Stimulated activated CD4-positive, alpha-beta T cell treated with anti-CD3 and anti-CD28 coated beads, Interleukin-1b, Interleukin-23, amount 100 ng/mL, for 48 hours (primary cell): ENCODE data around the gene BRSK2.
"Not testable (repeated sequence)": the region's sequence is repeated elsewhere in the genome, so short reads cannot be mapped to it uniquely, and the experiment has no call there.

Experiments
- DNase-seq: peaks from one replicate; pipeline ENCODE4 v3.0.0-alpha.2; 2020

Gene BRSK2

DNA sequence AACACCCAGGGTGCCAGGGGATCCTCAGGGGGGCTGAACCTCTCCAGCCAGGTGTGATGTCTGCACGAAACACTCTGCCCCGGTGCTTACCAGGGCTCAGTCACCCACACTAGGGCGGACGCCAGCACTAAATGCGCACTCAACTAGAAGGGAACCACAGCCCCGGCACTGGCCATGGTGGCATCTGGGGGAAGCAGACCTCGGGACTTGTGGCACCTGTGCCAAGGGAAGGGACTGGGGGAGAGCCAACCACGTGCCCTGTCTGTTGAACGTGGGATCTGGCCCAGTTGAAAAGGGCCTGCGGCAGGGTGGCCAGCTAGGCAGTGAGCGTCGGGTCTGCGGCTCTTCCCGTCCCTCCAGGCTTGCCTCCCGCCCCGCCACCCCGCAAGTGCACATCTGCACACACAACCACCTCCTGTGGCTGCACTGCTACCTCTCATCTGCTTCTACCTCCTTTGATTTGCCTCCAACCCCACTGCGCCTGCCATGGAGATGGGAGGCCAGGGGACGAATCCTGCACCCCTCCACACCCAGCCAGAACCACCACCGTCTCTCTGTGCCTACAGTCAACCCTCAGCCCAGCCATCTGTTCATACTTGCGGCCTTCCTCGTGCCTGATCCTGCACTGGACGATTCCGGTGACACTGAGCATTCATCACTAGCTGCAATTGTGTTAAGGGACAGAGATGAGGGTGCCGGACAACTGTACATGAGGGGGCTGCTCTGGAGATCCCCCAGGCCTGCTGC, 111.9 kb downstream of the BRSK2 start:
- DNase-seq, result no peak

DNA sequence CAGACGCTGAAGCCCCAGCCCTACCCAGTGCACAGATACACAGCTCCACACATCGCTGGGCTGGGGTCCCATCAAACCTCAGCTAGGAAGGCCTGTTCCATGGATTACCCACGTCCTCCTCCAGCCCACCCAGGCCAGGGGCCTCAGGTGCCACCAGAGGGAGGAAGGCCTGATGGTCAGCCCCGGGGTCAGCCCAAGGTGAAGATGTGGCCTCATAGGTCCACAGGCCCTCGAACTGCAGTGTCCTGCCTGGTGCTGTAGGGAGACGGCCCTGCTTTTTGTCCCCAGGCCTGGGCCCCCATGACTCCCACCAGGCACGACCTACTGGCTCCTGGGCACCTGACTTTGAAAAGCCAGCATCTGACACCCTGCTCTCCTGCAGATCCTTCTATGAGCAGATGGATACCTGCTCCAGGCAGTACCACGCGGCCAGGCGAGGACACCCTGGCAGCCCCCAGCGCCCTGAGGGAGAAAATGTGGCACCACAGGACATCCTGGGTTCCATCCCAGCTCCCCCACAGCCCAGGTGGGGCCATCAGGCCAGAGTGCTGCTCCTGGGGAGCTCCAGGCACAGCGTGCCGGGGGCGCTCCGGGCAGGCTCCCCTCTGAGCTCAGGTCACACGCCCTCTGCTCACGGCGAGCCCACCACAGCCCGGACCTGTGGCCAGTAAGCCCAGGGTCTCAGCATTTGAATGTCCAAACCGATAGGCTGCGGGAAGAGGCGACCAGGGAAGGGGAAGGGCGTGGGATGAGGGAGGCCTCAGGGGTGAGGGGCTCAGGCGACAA, 112.6 kb downstream of the BRSK2 start:
- DNase-seq, result no peak

DNA sequence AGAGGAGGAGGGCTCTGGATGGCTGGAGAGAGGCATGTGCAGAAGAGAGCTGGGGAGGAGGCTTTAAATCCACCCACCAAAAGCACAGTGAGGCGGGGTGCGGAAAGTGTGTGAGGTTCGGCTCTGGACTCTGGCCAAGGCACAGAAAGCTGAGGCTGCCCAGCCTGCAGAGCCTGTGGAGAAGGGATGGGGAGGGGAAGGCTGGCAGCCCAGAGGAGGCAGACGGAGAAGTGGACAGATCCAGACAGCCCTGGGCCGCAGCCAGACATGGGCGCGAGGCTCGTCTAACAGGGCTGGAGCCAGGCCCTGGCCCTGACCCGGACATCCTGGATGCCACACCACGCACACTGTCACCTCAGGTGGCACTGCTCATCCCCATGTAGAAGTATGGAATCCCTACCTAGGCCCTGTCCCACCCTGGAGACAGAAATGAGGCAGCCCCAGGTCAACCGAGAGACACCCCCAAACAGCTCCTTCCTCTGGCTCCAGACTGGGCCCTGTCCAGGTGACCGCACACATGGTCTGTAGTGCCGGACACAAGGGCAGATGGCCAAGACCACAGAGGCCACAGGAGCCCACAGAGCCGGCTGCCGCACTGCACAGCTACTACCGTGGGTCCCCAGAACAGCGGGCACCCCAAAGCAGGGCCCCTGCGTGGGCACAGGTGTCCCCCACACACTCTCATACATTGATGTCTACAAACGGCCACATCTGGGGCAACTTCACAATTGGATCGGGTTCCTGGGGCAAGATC, 113.4 kb downstream of the BRSK2 start:
- no peak for DNase-seq

DNA sequence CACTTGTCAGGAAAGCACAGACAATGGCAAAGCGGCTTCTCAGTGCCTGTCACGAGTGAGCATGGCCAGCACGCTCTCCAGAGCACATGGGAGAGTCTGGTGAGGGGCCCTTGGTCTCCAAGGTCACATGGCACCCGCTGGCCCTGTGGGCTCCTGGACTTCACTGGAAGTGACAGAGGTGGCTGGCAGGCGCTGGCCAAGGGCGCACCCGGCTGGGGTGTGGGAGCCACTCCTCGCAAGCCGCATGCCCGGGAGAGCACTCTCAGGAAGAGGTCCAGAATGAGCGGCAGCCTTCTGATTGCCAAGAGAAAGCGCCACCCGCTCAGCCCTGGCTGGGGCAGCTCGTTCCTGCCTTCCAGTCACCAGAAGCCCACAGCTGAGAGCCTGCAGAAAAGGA, 114.0 kb downstream of the BRSK2 start:
- DNase-seq, result no peak

DNA sequence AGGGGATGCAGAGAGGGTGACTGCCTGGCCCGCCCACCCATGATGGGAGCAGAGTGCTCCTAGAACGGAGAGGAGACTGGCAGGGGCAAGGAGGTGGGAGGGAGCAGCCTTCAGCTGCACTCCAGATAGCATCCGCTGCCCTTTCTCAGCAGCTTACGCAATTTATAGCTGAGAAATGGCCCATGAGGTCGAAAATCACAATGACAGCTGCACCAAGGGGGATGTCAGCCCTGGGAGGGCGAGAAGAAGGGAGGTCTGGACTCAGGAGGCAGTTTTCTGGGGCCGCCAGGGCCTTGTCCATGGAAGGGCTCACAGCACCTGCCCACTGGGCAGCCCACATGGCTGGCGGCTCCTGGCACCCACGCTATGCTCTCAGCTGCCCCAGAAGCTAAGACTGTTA, 114.4 kb downstream of the BRSK2 start:
- no peak for DNase-seq

DNA sequence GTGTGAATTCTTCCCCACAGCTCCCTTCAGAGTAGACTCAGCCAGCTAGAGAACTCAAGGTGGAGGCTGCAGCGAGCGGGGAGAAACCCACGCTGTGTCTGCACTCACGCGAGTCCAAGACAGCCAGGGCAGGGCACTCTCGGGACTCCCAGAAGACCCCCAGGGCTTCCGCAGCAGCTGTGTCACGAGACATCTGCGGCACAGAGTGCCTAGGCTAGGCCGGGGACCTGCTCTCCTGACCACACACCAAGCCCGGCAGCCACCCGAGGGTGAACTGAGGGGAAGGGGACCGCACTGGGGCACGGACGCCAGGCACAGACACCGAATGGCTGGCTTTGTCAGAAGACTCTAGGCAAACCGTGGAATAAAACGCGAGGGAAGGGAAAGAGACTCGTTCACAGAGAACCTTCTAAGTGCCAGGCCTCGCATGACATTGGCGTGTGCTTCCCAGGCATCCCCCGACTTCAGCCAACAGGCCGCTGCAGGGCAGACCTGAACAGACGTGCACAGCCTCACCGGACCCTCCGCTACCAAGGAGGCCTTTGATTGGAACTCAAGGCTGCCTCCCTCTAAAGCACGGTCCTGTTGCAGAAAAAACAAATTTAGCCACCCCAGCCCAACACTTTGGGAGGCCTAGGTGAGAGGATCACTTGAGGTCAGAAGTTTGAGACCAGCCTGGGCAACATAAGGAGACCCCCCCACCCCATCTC, 115.0 kb downstream of the BRSK2 start:
- DNase-seq, result no peak

DNA sequence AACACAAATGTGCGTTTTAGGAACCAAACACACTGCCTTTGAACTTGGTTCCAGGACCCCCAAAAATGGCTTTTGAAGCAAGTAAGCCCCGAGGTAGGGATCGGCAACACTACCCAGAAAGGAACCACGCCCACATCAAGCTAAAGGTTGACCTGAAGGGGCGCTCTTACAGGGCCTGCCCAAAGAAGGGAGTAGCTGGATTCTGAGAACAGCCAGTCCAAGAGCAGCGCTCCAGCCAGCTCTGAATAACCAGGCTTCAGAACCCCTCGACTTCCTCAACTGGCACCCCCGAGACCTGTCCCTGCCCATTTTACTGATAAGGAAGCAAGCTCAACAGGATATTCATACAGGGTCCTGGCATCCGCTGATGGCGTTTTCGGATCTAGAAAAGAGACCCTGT, 115.7 kb downstream of the BRSK2 start:
- DNase-seq, result no peak

DNA sequence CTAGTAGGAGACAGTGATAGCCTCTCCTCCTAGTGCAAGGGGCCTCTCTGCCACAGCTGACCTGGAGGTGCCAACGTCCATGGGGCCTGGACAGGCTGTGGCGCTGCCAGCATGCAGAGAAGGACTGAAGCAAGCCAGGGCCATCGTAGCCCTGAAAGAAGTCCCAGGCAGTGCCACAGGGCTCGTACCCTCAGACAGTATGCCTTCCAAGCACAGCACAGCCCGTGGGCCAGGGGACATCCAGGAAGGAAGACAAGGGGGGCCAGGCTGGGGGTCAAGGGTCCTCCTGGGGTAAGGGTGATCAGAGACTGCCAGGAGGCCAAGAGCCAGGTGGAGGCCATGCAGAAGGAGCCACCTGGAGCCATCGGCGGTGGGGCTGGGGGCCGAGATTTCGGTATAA, 117.2 kb downstream of the BRSK2 start:
- no peak for DNase-seq

DNA sequence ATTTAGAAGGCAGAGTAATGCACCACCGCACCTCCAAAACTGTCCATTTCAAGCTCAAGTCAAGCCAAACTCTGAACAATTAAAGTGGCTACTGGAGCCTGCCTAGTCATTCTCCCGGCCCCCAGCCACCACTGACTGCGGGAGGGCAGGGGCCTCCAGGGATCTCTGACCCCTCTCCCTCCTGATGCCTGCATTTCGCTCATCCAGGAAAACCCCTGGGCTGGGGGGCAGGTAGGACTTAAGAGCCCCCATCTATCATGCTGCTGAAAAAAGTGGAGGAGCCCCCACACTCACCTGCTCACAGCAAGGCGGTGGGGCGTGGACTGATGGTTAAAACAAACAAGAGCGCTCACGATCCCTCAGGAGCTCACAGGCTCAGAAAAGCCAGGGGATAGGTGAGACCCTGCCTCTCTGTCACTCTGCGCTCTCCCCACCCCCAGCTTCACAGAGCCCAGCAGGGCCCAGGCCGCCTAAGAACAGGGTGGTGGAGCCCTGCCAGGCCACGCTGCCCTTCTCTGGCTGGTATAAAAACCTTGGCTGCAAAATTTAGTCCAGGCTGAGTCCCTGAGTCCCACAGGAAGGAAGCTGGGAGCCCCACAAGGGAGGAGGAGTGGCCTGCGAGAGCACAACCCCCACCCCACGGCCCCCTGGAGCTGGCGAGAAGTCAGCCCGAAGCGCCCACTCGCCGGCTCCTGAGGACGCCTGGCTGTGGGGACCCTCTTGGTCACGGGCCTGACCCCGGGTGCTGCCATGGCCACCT, 117.8 kb downstream of the BRSK2 start:
- DNase-seq, result no peak

DNA sequence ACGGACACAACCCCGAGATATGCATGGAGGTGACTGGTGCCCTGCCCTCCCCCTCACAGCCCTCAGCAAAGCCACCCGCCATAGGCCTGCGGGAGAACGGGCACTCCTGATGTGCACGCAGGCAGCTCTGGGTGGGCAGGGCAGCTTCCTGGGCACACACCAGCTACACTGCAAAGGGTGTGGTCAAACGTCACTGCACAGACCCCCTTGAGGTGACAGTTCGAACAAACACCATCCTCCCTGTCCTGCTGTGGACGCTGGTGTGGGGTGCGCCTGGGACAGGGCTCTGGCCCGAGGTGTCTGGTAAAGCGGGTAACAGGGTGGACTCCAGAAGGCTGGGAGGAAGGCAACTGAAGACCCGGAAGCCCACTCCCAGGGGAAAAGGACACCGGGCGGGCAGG, 118.8 kb downstream of the BRSK2 start:
- DNase-seq, result no peak

DNA sequence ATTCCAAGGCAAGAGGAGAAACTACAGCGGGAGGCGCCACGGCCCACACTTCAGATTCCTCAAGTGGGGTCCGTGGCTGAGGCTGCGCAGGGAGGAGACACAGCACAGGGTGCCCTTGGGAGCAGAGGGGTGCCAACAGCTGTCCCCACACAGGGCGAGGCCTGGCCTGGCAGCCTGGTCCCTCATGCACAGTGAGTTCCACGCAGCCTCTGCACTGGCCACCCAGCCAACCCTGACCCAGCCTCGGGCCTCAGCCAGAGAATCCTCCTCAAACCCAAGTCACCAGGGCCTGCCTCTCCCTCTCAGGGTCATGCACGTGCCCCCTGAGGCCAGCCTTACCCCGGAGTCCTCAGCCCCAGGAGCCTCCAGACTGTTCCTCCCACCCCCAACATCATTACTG, 119.3 kb downstream of the BRSK2 start:
- no peak for DNase-seq

DNA sequence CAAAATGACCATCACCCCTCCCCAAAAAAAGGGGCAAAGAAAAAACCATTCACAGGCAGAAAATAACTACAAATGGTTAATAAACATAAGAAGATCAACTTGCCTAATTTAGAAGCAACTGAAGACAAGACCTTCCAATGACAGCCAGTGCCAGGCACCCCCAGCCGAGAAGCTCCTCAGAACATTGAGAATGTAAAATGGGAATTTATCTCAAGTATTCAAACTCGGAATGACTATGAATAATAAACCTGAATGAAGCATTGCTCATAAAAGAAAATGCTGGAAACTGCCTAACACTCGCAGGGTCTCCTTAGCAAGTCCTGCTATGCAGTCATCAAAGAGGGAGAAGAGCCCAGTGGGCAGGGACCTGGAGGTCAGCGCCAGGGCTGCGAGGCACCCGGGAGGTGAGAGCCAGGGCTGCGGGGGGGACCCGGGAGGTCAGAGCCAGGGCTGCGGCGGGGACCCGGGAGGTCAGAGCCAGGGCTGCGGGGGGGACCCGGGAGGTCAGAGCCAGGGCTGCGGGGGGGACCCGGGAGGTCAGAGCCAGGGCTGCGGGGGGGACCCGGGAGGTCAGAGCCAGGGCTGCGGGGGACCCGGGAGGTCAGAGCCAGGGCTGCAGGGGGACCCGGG, 120.0 kb downstream of the BRSK2 start:
- no peak for DNase-seq

DNA sequence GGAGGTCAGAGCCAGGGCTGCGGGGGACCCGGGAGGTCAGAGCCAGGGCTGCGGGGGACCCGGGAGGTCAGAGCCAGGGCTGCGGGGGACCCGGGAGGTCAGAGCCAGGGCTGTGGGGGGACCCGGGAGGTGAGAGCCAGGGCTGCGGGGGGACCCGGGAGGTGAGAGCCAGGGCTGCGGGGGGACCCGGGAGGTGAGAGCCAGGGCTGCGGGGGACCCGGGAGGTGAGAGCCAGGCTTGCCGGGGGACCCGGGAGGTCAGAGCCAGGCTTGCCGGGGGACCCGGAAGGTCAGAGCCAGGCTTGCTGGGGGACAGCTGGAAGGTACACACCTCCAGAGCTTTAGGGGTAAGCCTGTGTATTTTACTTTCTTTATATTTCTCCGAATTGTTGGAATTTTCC, 120.6 kb downstream of the BRSK2 start:
- DNase-seq, result not testable (repeated sequence)

DNA sequence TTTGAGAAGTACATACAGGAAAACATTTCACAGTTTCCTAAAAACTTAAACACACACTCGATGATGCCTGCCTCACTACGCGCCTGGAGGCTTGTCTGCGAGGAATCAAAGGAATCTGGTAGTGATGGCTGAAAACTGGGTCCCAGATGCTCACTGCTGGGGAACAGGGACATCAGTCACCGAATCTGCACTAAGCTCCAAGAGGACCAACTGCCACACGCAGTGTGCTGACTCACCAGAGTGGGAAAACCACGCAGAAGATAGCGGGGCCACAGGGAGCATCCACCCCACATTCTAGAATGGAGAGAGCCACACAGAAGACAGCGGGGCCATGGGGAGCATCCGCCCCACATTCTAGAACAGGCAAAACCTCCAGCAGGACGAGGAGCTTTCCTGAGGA, 121.2 kb downstream of the BRSK2 start:
- no peak for DNase-seq

DNA sequence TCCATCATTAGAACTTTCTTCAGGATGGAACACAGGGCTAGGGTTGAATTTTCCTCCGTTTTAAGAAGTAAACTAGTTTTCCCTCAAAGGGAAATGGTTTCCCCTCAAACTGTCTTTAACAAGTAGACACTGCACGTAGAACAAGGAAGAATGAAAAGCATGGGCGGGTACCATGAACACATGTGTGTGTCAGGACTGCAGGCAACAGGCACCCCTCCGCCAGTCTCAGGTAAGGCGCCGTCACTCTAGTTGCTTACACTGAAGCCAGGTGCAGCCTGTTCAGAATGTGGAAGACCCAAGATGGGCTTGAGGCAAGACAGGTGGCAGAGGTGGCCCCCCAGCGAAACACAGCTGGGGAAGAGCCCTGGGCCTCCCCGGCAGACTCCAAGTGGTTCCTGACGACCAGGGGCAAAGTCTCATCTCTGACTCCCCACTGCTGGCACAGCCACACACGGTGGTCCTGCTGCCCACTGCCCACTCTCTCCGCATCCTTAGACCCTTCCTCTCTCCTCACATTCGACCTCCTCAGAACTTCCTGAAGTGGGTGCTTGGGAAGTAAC, 122.3 kb downstream of the BRSK2 start:
- DNase-seq, result no peak
